Measurements from ENCODE around the gene FLACC1. TPM values are rescaled to one million over a fixed set of nuclear protein-coding genes. Genes with fewer than 3 reads are reported as not detected.

The FLACC1 gene
- total and polyA plus RNA-seq, 9 of the 15 experiments (the other 6 are each of a cell fraction or from before 2014, with no cell fraction given), result 0.07 to 0.68 (median 0.22) TPM; not detected in 2

GRCh38 chr2:201280191-201281040, 76.7 kb downstream of the FLACC1 start:
- H2AFZ ChIP-seq (ENCODE audit: low read depth, low read length), result no peak overlapping the region
- ATAC-seq, result no peak
- no peaks in the 10 kb centered on the region for H3K27me3 ChIP-seq (ENCODE audit: control insufficient read depth in 2 of 2, insufficient read depth in 2 of 2, low read length in 2 of 2)
- no peak for FAIRE-seq
- no peaks in the 10 kb centered on the region for H3K9me1 ChIP-seq (ENCODE audit: control insufficient read depth, insufficient read depth, low read length)
- H3K4me2 ChIP-seq (ENCODE audit: insufficient read depth, low read length), result no peak overlapping the region
- H3K4me1 ChIP-seq (replicated peaks in 1 of 2; ENCODE audit: control insufficient read depth in 2 of 2, insufficient read depth in 2 of 2, low read length in 2 of 2), result no peaks in the 10 kb centered on the region; a peak in 1 of 5 replicates
- intact Hi-C loops (cut with micrococcal nuclease) (no loop called here), in situ Hi-C loops (cut with MboI) (no loop called here)
- POLR2A ChIA-PET, result no interaction called here
- no peaks in the 10 kb centered on the region for H4K20me1 ChIP-seq (replicated peaks; ENCODE audit: control insufficient read depth, insufficient read depth, low read length)
- H3K4me3 ChIP-seq, result no peak overlapping the region
- BruUV-seq (replicated peaks), result no TSS peak
- no peak overlapping the region for H3K27ac ChIP-seq (ENCODE audit: extremely low read depth, low read depth, low read length)
- DNase-seq (ENCODE audit: extremely low read depth in 1 of 4, low spot score in 3 of 4), result no peak
- no peak overlapping the region for H3K9ac ChIP-seq (ENCODE audit: insufficient read depth in 1 of 2, low read depth in 2 of 2, low read length in 2 of 2)
- no peaks in the 10 kb centered on the region for H3K9me3 ChIP-seq (replicated peaks; ENCODE audit: control insufficient read depth, insufficient read depth, low read depth, low read length)
- no peaks in the 10 kb centered on the region for H3K79me2 ChIP-seq (ENCODE audit: control insufficient read depth, insufficient read depth, low read length)
- CTCF ChIA-PET (ENCODE audit: low intra/inter-chr PET ratio), result no interaction called here
- H3K36me3 ChIP-seq (ENCODE audit: control insufficient read depth, insufficient read depth, low read length), result peaks cover 44% of the 10 kb centered on the region; the same call in 2 of the 3 replicates
- WGBS (ENCODE audit: insufficient coverage, low coverage, missing lambda C conversion rate), result 96% methylated on average over 3 of the region's 3 CpGs
- no peak for TF ChIP-seq ZNF324 (CRISPR knock-in tag; IDR thresholded peaks at IDR 0.05)
- no peak for TF ChIP-seq CBX8 (IDR thresholded peaks at IDR 0.05; ENCODE audit: borderline replicate concordance, extremely low read depth, low read depth, low read length, poor library complexity, severe bottlenecking)
- no peak for TF ChIP-seq ZNF140 (CRISPR knock-in tag; IDR thresholded peaks at IDR 0.05)
- no peak for TF ChIP-seq NKRF (IDR thresholded peaks at IDR 0.05; ENCODE audit: borderline replicate concordance)
- TF ChIP-seq USF1 (CRISPR knock-in tag; IDR thresholded peaks at IDR 0.05), result no peak
- TF ChIP-seq VEZF1 (CRISPR knock-in tag; IDR thresholded peaks at IDR 0.05), result no peak
- TF ChIP-seq NUFIP1 (IDR thresholded peaks at IDR 0.05; ENCODE audit: partially characterized antibody), result no peak
- TF ChIP-seq POLR2A (conservative IDR thresholded peaks at IDR 0.05), result no peak
- TF ChIP-seq CBX2 (IDR thresholded peaks at IDR 0.05; ENCODE audit: insufficient read depth, low read length, poor library complexity, severe bottlenecking), result no peak
- no peak for TF ChIP-seq NFE2L1 (tag; IDR thresholded peaks at IDR 0.05; ENCODE audit: borderline replicate concordance, low read depth)
- TF ChIP-seq E2F8 (IDR thresholded peaks at IDR 0.05; ENCODE audit: low read depth, partially characterized antibody), result no peak
- peak; percentile 71 for TF ChIP-seq CEBPB (tag; IDR thresholded peaks at IDR 0.05)
